Measurements from ENCODE around the gene CMC1. TPM values are rescaled to one million over a fixed set of nuclear protein-coding genes. Genes with fewer than 3 reads are reported as not detected.

Gene CMC1
- total RNA-seq, 2 experiments from 2014 or later: 22.4 to 29.0 TPM

- DNase-seq: no peak
- ChIA-PET CTCF (interaction anchor here (0.6 to 2.6 kb wide), 10 partner anchors 10 to 575 kb away, joined by 3 to 8 read pairs (median 6); no protein-coding TSS in a partner anchor), POLR2A (no interaction called here)
- intact Hi-C loops (cut with micrococcal nuclease): loop anchor here (2.0 kb wide), 1 partner anchor 574 kb away; no protein-coding TSS in a partner anchor
- Mint-ChIP-seq H3K27ac (peak overlapping the region; percentile 40), H3K9me3 (peaks cover 6% of the 10 kb centered on the region), H3K4me3 (peak overlapping the region; percentile 11), H3K27me3 (no peaks in the 10 kb centered on the region), H3K4me1 (ENCODE audit: low read depth) (peaks cover 31% of the 10 kb centered on the region), H3K36me3 (ENCODE audit: low read depth) (peaks cover 16% of the 10 kb centered on the region)
- no peak for TF ChIP-seq CTCF (IDR thresholded peaks at IDR 0.05)
- ATAC-seq: no peak
Measured at GRCh38 chr3:28287046-28287445, 45.6 kb downstream of the CMC1 start.

- H3K27ac Mint-ChIP-seq: no peak overlapping the region
- no peaks in the 10 kb centered on the region for H3K27me3 Mint-ChIP-seq
- peaks cover 6% of the 10 kb centered on the region for H3K9me3 Mint-ChIP-seq
- peaks cover 15% of the 10 kb centered on the region for H3K36me3 Mint-ChIP-seq (ENCODE audit: low read depth)
- peaks cover 37% of the 10 kb centered on the region for H3K4me1 Mint-ChIP-seq (ENCODE audit: low read depth)
- ATAC-seq (peak; percentile 54), DNase-seq (no peak)
- TF ChIP-seq CTCF (IDR thresholded peaks at IDR 0.05): no peak
- ChIA-PET POLR2A (no interaction called here), CTCF (interaction anchor here (0.6 kb wide), 1 partner anchor 598 kb away, joined by 3 read pairs; no protein-coding TSS in a partner anchor)
- no peak overlapping the region for H3K4me3 Mint-ChIP-seq
- intact Hi-C loops (cut with micrococcal nuclease): no loop called here
Measured at GRCh38 chr3:28290863-28291300, 49.5 kb downstream of the CMC1 start.

- peaks cover 6% of the 10 kb centered on the region for H3K9me3 Mint-ChIP-seq
- TF ChIP-seq CTCF (IDR thresholded peaks at IDR 0.05): no peak
- POLR2A ChIA-PET: no interaction called here
- ATAC-seq (no peak), DNase-seq (no peak)
- peaks cover 33% of the 10 kb centered on the region for H3K4me1 Mint-ChIP-seq (ENCODE audit: low read depth)
- H3K27ac Mint-ChIP-seq: peak overlapping the region; percentile 8
- H3K36me3 Mint-ChIP-seq (ENCODE audit: low read depth): peaks cover 16% of the 10 kb centered on the region
- no peaks in the 10 kb centered on the region for H3K27me3 Mint-ChIP-seq
- H3K4me3 Mint-ChIP-seq: no peak overlapping the region
- intact Hi-C loops (cut with micrococcal nuclease): no loop called here
- CTCF ChIA-PET: interaction anchor here (0.9 to 1.0 kb wide), 2 partner anchors 570 to 576 kb away, joined by 3 to 6 read pairs; partner anchors contain the start of gene EOMES
Measured at GRCh38 chr3:28291577-28291976, 50.2 kb downstream of the CMC1 start.

GRCh38 chr3:28292622-28293021 lies 51.2 kb downstream of the CMC1 start:
- ChIA-PET CTCF (interaction anchor here (0.9 to 1.0 kb wide), 2 partner anchors 571 to 577 kb away, joined by 3 to 6 read pairs; partner anchors contain the start of gene EOMES), POLR2A (interaction anchor here (0.6 kb wide), 1 partner anchor 626 kb away, joined by 4 read pairs; no protein-coding TSS in a partner anchor)
- peak overlapping the region; percentile 49 for H3K27ac Mint-ChIP-seq
- DNase-seq (no peak), ATAC-seq (no peak)
- H3K9me3 Mint-ChIP-seq: peaks cover 6% of the 10 kb centered on the region
- no peaks in the 10 kb centered on the region for H3K27me3 Mint-ChIP-seq
- intact Hi-C loops (cut with micrococcal nuclease): no loop called here
- peaks cover 31% of the 10 kb centered on the region for H3K4me1 Mint-ChIP-seq (ENCODE audit: low read depth)
- H3K36me3 Mint-ChIP-seq (ENCODE audit: low read depth): peaks cover 15% of the 10 kb centered on the region
- H3K4me3 Mint-ChIP-seq: peak overlapping the region; percentile 34
- no peak for TF ChIP-seq CTCF (IDR thresholded peaks at IDR 0.05)

GRCh38 chr3:28294667-28295413 lies 53.4 kb downstream of the CMC1 start:
- intact Hi-C loops (cut with micrococcal nuclease): no loop called here
- Mint-ChIP-seq H3K27ac (peak overlapping the region; percentile 34), H3K36me3 (ENCODE audit: low read depth) (peaks cover 15% of the 10 kb centered on the region), H3K4me3 (peak overlapping the region; percentile 6), H3K27me3 (no peaks in the 10 kb centered on the region), H3K9me3 (peaks cover 6% of the 10 kb centered on the region), H3K4me1 (ENCODE audit: low read depth) (peaks cover 31% of the 10 kb centered on the region)
- CTCF ChIA-PET: interaction anchor here (0.8 to 1.9 kb wide), 4 partner anchors 9 to 583 kb away, joined by 3 to 6 read pairs (median 3); partner anchors contain the start of gene EOMES
- TF ChIP-seq CTCF (IDR thresholded peaks at IDR 0.05): no peak
- POLR2A ChIA-PET: no interaction called here
- no peak for DNase-seq
- peak; percentile 27 for ATAC-seq
